H1 (cell line): Measurements from ENCODE around the gene LAMC1. TPM values are rescaled to one million over a fixed set of nuclear protein-coding genes. Genes with fewer than 3 reads are reported as not detected.

ENCODE experiments used
- CTCF ChIA-PET: fragments of 300-600 bp; sonication (Branson Sonifier 250); formaldehyde crosslinking; loops from one replicate; lab custom pipeline; 2021; ENCODE audit not compliant: partially characterized antibody; lab: Charles Lee
- POLR2A ChIA-PET: fragments of 300-600 bp; sonication (Branson Sonifier 250); formaldehyde crosslinking; loops from one replicate; lab custom pipeline; 2021; ENCODE audit warnings: inconsistent platforms; ENCODE audit not compliant: partially characterized antibody; lab: Charles Lee
- DNase-seq, 2 experiments: peaks; one replicate each; pipeline versions ENCODE4 v3.0.0 to v3.0.0-alpha.2; 2010 to 2022; ENCODE audit warnings: low spot score in 2 of 2, low read depth in 1 of 2, mixed read lengths in 1 of 2
- FAIRE-seq: peaks from 2 replicates; lab custom pipeline; 2011; peaks lifted over from hg19 to GRCh38; lab: Jason Lieb, UNC
- H2AFZ ChIP-seq: 2 replicates; pipeline ENCODE4 v1.8.1; 2012; ENCODE audit warnings: low read length, inconsistent platforms
- H2AK5ac ChIP-seq: 2 replicates; pipeline ENCODE4 v1.6.1; 2013; ENCODE audit warnings: low read depth, low read length
- H2BK120ac ChIP-seq: replicated peaks from 2 replicates; pipeline ENCODE3; 2013; ENCODE audit warnings: low read depth, low read length, inconsistent platforms
- H2BK12ac ChIP-seq: 2 replicates; pipeline ENCODE4 v1.6.1; 2013; ENCODE audit warnings: low read depth, low read length
- H2BK15ac ChIP-seq: 2 replicates; pipeline ENCODE4 v1.6.1; 2013; ENCODE audit warnings: low read length
- H2BK20ac ChIP-seq: 2 replicates; pipeline ENCODE4 v1.6.1; 2013; ENCODE audit warnings: low read length
- H2BK5ac ChIP-seq: 2 replicates; pipeline ENCODE4 v1.6.1; 2013; ENCODE audit warnings: low read depth, low read length
- H3K14ac ChIP-seq: 2 replicates; pipeline ENCODE4 v1.6.1; 2013; ENCODE audit warnings: inconsistent platforms; ENCODE audit not compliant: insufficient read length
- H3K18ac ChIP-seq: 2 replicates; pipeline ENCODE4 v1.6.1; 2013; ENCODE audit warnings: low read length; ENCODE audit errors: extremely low read depth
- H3K23ac ChIP-seq: 2 replicates; pipeline ENCODE4 v1.6.1; 2013; ENCODE audit warnings: inconsistent platforms; ENCODE audit not compliant: insufficient read length
- H3K23me2 ChIP-seq: 2 replicates; pipeline ENCODE4 v1.6.1; 2013; ENCODE audit warnings: low read depth, low read length
- H3K27ac ChIP-seq: 2 replicates; pipeline ENCODE4 v1.6.1; 2011; ENCODE audit warnings: low read depth, low read length, inconsistent platforms
- H3K27me3 ChIP-seq, 4 experiments: replicated peaks in 1 of 4; 1 replicate in 1 of 4; 2 replicates in 3 of 4; pipeline versions ENCODE4 v1.6.1 to v1.8.1; 2011 to 2013; ENCODE audit warnings: low read length in 3 of 4, mild to moderate bottlenecking in 3 of 4, inconsistent platforms in 2 of 4, mixed read lengths in 2 of 4, moderate library complexity in 1 of 4; ENCODE audit not compliant: control insufficient read depth in 3 of 4, insufficient read depth in 3 of 4; ENCODE audit errors: extremely low read depth in 1 of 4
- H3K36me3 ChIP-seq, 4 experiments: 2 replicates each; pipeline versions ENCODE4 v1.6.1 to v1.8.1; 2011 to 2013; ENCODE audit warnings: mild to moderate bottlenecking in 4 of 4, low read length in 3 of 4, moderate library complexity in 2 of 4, control low read depth in 1 of 4, inconsistent platforms in 1 of 4; ENCODE audit not compliant: insufficient read depth in 4 of 4, control insufficient read depth in 2 of 4
- H3K4ac ChIP-seq: replicated peaks from 2 replicates; pipeline ENCODE3; 2013; ENCODE audit warnings: low read length, low read depth, mixed read lengths, inconsistent platforms; ENCODE audit not compliant: insufficient read length
- H3K4me1 ChIP-seq, 4 experiments: replicated peaks in 1 of 4; 1 replicate in 1 of 4; 2 replicates in 3 of 4; pipeline versions ENCODE4 v1.6.1 to v1.8.1; 2011 to 2013; ENCODE audit warnings: low read length in 3 of 4, inconsistent platforms in 2 of 4, mixed read lengths in 1 of 4; ENCODE audit not compliant: insufficient read depth in 4 of 4, control insufficient read depth in 3 of 4
- H3K4me2 ChIP-seq, 2 experiments: 2 replicates each; pipeline versions ENCODE4 v1.6.1 to v1.8.1; 2011 to 2013; ENCODE audit warnings: low read depth in 2 of 2, low read length in 2 of 2, control low read depth in 1 of 2, inconsistent platforms in 1 of 2, mild to moderate bottlenecking in 1 of 2; ENCODE audit not compliant: insufficient read depth in 1 of 2
- H3K4me3 ChIP-seq, 4 experiments: fragments of 200-600, 300-600 bp in 1 of 4; sonication (generic), shearing (Covaris generic), sonication (Bioruptor Twin) in 1 of 4; 2 replicates each; pipeline versions ENCODE4 v1.5.1 to v1.8.1; 2011 to 2016; ENCODE audit warnings: low read length in 4 of 4, low read depth in 3 of 4, control low read depth in 2 of 4, inconsistent platforms in 2 of 4, mild to moderate bottlenecking in 2 of 4, mixed read lengths in 1 of 4, moderate library complexity in 1 of 4; ENCODE audit not compliant: insufficient read depth in 2 of 4; ENCODE audit errors: extremely low read depth in 1 of 4
- H3K56ac ChIP-seq: replicated peaks from 2 replicates; pipeline ENCODE3; 2013; ENCODE audit warnings: low read depth, mild to moderate bottlenecking, mixed read lengths, low read length, inconsistent platforms; ENCODE audit not compliant: insufficient read length
- H3K79me1 ChIP-seq: 2 replicates; pipeline ENCODE4 v1.6.1; 2013; ENCODE audit warnings: low read depth, low read length, control low read depth
- H3K79me2 ChIP-seq, 2 experiments: 2 replicates each; pipeline versions ENCODE4 v1.6.1 to v1.8.1; 2012 to 2013; ENCODE audit warnings: low read length in 2 of 2, mild to moderate bottlenecking in 2 of 2, inconsistent platforms in 1 of 2; ENCODE audit not compliant: insufficient read depth in 2 of 2, control insufficient read depth in 1 of 2
- H3K9ac ChIP-seq, 4 experiments: replicated peaks in 1 of 4; 1 replicate in 1 of 4; 2 replicates in 3 of 4; pipeline versions ENCODE4 v1.6.1 to v1.8.1; 2011 to 2013; ENCODE audit warnings: low read depth in 3 of 4, low read length in 3 of 4, control low read depth in 2 of 4, mild to moderate bottlenecking in 2 of 4, moderate library complexity in 2 of 4, inconsistent platforms in 1 of 4; ENCODE audit errors: extremely low read depth in 1 of 4
- H3K9me3 ChIP-seq, 2 experiments: 2 replicates each; pipeline versions ENCODE4 v1.6.1 to v1.8.1; 2012 to 2013; ENCODE audit warnings: mild to moderate bottlenecking in 2 of 2, moderate library complexity in 2 of 2, control low read depth in 1 of 2, inconsistent platforms in 1 of 2, low read depth in 1 of 2, low read length in 1 of 2, mixed read lengths in 1 of 2; ENCODE audit not compliant: insufficient read depth in 2 of 2
- H4K20me1 ChIP-seq, 2 experiments: replicated peaks in 1 of 2; 2 replicates each; pipeline versions ENCODE3 to v1.8.1; 2011 to 2013; ENCODE audit warnings: inconsistent platforms in 2 of 2, low read length in 2 of 2, mild to moderate bottlenecking in 1 of 2; ENCODE audit not compliant: insufficient read depth in 2 of 2, control insufficient read depth in 1 of 2
- H4K5ac ChIP-seq: 2 replicates; pipeline ENCODE4 v1.6.1; 2013; ENCODE audit warnings: low read length, low read depth, mixed read lengths, inconsistent platforms; ENCODE audit not compliant: insufficient read length
- H4K8ac ChIP-seq: 2 replicates; pipeline ENCODE4 v1.8.0; 2013; ENCODE audit warnings: mild to moderate bottlenecking, moderate library complexity, low read length, inconsistent platforms; ENCODE audit not compliant: insufficient read depth; ENCODE audit errors: extremely low read depth
- H4K91ac ChIP-seq: replicated peaks from 2 replicates; pipeline ENCODE3; 2013; ENCODE audit warnings: low read length, mixed read lengths, inconsistent platforms; ENCODE audit not compliant: insufficient read length
- BRCA1 ChIP-seq: IDR thresholded peaks from 2 replicates; pipeline ENCODE4 v1.6.1; 2012; ENCODE audit warnings: low read depth, low read length, improper control_type of control experiment
- CHD2 ChIP-seq: IDR thresholded peaks from 2 replicates; pipeline ENCODE4 v1.6.1; 2012; ENCODE audit warnings: low read length, improper control_type of control experiment
- E2F6 ChIP-seq: IDR thresholded peaks from 2 replicates; pipeline ENCODE4 v1.6.1; 2012; ENCODE audit warnings: inconsistent platforms
- JUND ChIP-seq: IDR thresholded peaks from 2 replicates; pipeline ENCODE4 v1.6.1; 2011; ENCODE audit warnings: mild to moderate bottlenecking, improper control_type of control experiment, low read length
- KDM5A ChIP-seq: fragments of 200-600 bp; IDR thresholded peaks from 2 replicates; pipeline ENCODE4 v1.7.1; 2012; ENCODE audit warnings: mild to moderate bottlenecking, low read length, inconsistent platforms, mixed read lengths
- MAX ChIP-seq: IDR thresholded peaks from 2 replicates; pipeline ENCODE4 v1.6.1; 2012; ENCODE audit warnings: inconsistent platforms
- POLR2A ChIP-seq, 2 experiments: IDR thresholded peaks; 1 replicate in 1 of 2; 2 replicates in 1 of 2; pipeline ENCODE4 v1.6.1; 2011; ENCODE audit warnings: low read depth in 2 of 2, low read length in 2 of 2, mild to moderate bottlenecking in 2 of 2; ENCODE audit errors: control extremely low read depth in 1 of 2
- RBBP5 ChIP-seq: IDR thresholded peaks from 2 replicates; pipeline ENCODE4 v1.7.1; 2012; ENCODE audit warnings: low read depth, mild to moderate bottlenecking, inconsistent platforms, low read length, moderate library complexity, borderline replicate concordance
- SIN3A ChIP-seq, 2 experiments: IDR thresholded peaks in 1 of 2; conservative IDR thresholded peaks in 1 of 2; 2 replicates each; pipeline ENCODE4 v1.6.1; 2011 to 2012; ENCODE audit warnings: low read length in 2 of 2, improper control_type of control experiment in 1 of 2, low read depth in 1 of 2, mild to moderate bottlenecking in 1 of 2
- SRF ChIP-seq: IDR thresholded peaks from 2 replicates; pipeline ENCODE4 v1.6.1; 2011; ENCODE audit warnings: mild to moderate bottlenecking, low read depth, low read length, moderate library complexity
- TAF1 ChIP-seq: IDR thresholded peaks from 2 replicates; pipeline ENCODE4 v1.6.1; 2011; ENCODE audit warnings: mild to moderate bottlenecking, low read depth, low read length
- WGBS, 2 experiments: shearing (Covaris generic) in 1 of 2; methylation state at CpG; one replicate each; pipeline versions ENCODE4 v1.1.6 to v1.1.7; 2013 to 2015; ENCODE audit warnings: low lambda C conversion rate in 2 of 2, mixed read lengths in 2 of 2, inconsistent platforms in 1 of 2, low coverage in 1 of 2, missing lambda C conversion rate in 1 of 2; ENCODE audit not compliant: insufficient replicate concordance in 2 of 2, insufficient coverage in 1 of 2, insufficient read length in 1 of 2; ENCODE audit errors: extremely low coverage in 1 of 2, missing lambda C conversion rate in 1 of 2; 5-methylcytosine and 5-hydroxymethylcytosine counted together
- polyA plus RNA-seq, 7 experiments: library from polyadenylated mRNA; depleted of rRNA in 3 of 7; stranded (reverse) in 5 of 7; unstranded in 2 of 7; fragments of >200 nt in 5 of 7; fragments of 200-250 nt in 2 of 7; gene quantifications; 1 replicate in 5 of 7; 2 replicates in 1 of 7; 4 replicates in 1 of 7; pipeline versions ENCODE4 v1.2.1 to v1.2.3, GENCODE V29; 2011 to 2013; ENCODE audit warnings: missing spikeins in 2 of 7, mixed read lengths in 2 of 7
- total RNA-seq: library from RNA; stranded (reverse); fragmentation: NEBNext Ultra II Directional; extraction: Animal tissue kit (Norgen Biotek cat#: 25700); gene quantifications from 2 replicates; pipeline ENCODE4 v1.2.1, GENCODE V29; 2021

Gene LAMC1
- total and polyA plus RNA-seq, 2 of the 8 experiments (the other 6 are each of a cell fraction or from before 2014, with no cell fraction given): 47.6 to 90.3 TPM

GRCh38 chr1:183126000-183126366, 102.8 kb downstream of the LAMC1 start:
- 95% methylated on average over 5 of the region's 5 CpGs; no CpG with 5 or more reads in 1 of the 2 experiments for WGBS, 2 experiments
- Histone ChIP-seq H2BK5ac (no peak overlapping the region), H3K79me2 (no peaks in the 10 kb centered on the region; a peak in 1 of 4 replicates), H3K23ac (no peak overlapping the region), H3K18ac (no peak overlapping the region)
- no peak for TF ChIP-seq BRCA1
- no peak for TF ChIP-seq MAX
- no peak for TF ChIP-seq SRF
- TF ChIP-seq JUND: no peak
- no peak for TF ChIP-seq POLR2A (IDR thresholded peaks at IDR 0.05; ENCODE audit: control extremely low read depth in 1 of 2, low read depth in 2 of 2, low read length in 2 of 2)
- TF ChIP-seq SIN3A (conservative IDR thresholded peaks at IDR 0.05 in 1 of 2, IDR thresholded peaks at IDR 0.05 in 1 of 2; ENCODE audit: low read depth in 1 of 2, low read length in 2 of 2): no peak
- no peak for TF ChIP-seq CHD2
- no peak for TF ChIP-seq E2F6
- no peak for TF ChIP-seq KDM5A
- TF ChIP-seq RBBP5: no peak
- TF ChIP-seq TAF1: no peak
- TF ChIP-seq, all 59 proteins: peak for 0
- Histone ChIP-seq H3K4me3 (no peak overlapping the region), H2BK15ac (no peak overlapping the region), H4K91ac (no peak overlapping the region), H3K9ac (no peak overlapping the region), H2AFZ (no peak overlapping the region), H3K27ac (no peak overlapping the region), H3K27me3 (no peaks in the 10 kb centered on the region), H2BK20ac (no peak overlapping the region), H2AK5ac (no peak overlapping the region), H3K56ac (no peak overlapping the region), H4K8ac (no peak overlapping the region), H3K14ac (no peak overlapping the region), H3K4me2 (no peak overlapping the region), H3K23me2 (no peaks in the 10 kb centered on the region), H3K79me1 (no peaks in the 10 kb centered on the region), H4K5ac (no peak overlapping the region), H3K9me3 (no peaks in the 10 kb centered on the region), H2BK120ac (no peak overlapping the region), H3K4me1 (no peaks in the 10 kb centered on the region), H4K20me1 (peaks cover 0 to 3% of the 10 kb centered on the region in 2 experiments), H2BK12ac (no peak overlapping the region), H3K36me3 (peaks cover 8 to 55% (median 28%) of the 10 kb centered on the region in 4 experiments), H3K4ac (no peak overlapping the region)
- ChIA-PET POLR2A (no interaction called here), CTCF (no interaction called here)
- DNase-seq (no peak), FAIRE-seq (no peak)
